Measurements from ENCODE around the gene TACC2. TPM values are rescaled to one million over a fixed set of nuclear protein-coding genes. Genes with fewer than 3 reads are reported as not detected.

The TACC2 gene
- total and polyA plus RNA-seq, 4 donors: 43.3 to 309 (median 127) TPM

GRCh38 chr10:122117475-122117874 lies 128.5 kb downstream of the TACC2 start:
- no peak overlapping the region for H3K4me3 ChIP-seq
- peaks cover 0 to 3% (median 0%) of the 10 kb centered on the region in 4 donors for H3K9me3 ChIP-seq (ENCODE audit: control insufficient read depth in 4 of 4, insufficient read depth in 3 of 4, low read length in 3 of 4)
- no peaks in the 10 kb centered on the region for H3K27me3 ChIP-seq (ENCODE audit: control insufficient read depth in 3 of 3, insufficient read depth in 3 of 3, low read length in 2 of 3)
- TF ChIP-seq, protein P1, sequence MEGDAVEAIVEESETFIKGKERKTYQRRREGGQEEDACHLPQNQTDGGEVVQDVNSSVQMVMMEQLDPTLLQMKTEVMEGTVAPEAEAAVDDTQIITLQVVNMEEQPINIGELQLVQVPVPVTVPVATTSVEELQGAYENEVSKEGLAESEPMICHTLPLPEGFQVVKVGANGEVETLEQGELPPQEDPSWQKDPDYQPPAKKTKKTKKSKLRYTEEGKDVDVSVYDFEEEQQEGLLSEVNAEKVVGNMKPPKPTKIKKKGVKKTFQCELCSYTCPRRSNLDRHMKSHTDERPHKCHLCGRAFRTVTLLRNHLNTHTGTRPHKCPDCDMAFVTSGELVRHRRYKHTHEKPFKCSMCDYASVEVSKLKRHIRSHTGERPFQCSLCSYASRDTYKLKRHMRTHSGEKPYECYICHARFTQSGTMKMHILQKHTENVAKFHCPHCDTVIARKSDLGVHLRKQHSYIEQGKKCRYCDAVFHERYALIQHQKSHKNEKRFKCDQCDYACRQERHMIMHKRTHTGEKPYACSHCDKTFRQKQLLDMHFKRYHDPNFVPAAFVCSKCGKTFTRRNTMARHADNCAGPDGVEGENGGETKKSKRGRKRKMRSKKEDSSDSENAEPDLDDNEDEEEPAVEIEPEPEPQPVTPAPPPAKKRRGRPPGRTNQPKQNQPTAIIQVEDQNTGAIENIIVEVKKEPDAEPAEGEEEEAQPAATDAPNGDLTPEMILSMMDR (IDR thresholded peaks at IDR 0.05; ENCODE audit: control extremely low read depth, extremely low read depth): no peak
- H3K9ac ChIP-seq (ENCODE audit: insufficient read depth in 1 of 2, low read length in 2 of 2): no peak overlapping the region
- ATAC-seq (ENCODE audit: insufficient read depth, low FRiP score) (no peak), DNase-seq (no peak)
- 86 to 87% methylated on average over 4 of the region's 4 CpGs for WGBS, 2 donors
- H3K4me1 ChIP-seq (ENCODE audit: control insufficient read depth in 5 of 5, insufficient read depth in 5 of 5, low read length in 5 of 5): peaks cover 0 to 13% (median under 1%) of the 10 kb centered on the region in 5 donors
- no peaks in the 10 kb centered on the region for H3K36me3 ChIP-seq (ENCODE audit: control insufficient read depth in 4 of 4, insufficient read depth in 4 of 4, low read length in 4 of 4)
- H3K27ac ChIP-seq (ENCODE audit: low read depth in 1 of 2, low read length in 1 of 2): peak overlapping the region; percentile 38 to 100

DNA sequence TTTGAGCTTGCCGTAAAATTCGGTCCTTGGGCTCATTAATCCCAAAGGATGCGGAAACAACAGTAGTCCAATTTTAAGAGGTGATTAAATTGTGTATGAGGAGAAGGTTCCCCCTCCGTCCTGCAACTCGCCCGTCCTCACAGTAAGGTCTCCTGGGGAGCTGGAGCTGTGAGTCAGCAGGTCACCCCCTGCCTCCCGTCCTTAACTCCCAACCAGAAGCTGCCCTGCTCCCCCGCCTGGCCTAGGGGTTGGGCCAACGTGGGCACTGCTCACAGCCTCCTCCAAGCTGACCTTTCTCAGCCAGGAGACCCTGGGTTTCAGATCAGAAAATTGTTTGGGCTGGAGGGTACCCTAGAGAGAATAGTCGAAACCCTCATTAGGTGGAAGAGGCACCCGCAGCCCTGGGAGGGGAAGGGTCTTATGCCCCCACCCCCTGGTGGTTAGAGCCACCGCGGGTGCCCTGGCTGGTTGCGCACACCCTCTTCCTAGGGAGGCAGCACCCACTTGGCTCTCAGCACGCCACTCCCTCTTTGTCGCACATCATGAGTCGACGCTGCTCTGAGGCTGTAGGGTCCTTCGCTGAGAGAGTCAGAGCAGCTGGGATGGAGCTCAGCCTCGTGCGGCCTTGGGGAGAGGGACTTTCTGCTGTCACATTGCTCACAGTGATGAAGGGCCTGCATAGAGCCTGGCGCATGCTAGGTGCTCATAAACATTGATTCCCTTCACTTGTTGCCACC lies 131.2 kb downstream of the TACC2 start:
- WGBS, 2 donors: 81 to 87% methylated on average over 22 of the region's 22 CpGs
- Histone ChIP-seq H3K27ac (ENCODE audit: low read depth in 1 of 2, low read length in 1 of 2) (peak overlapping the region; percentile 52 to 65), H3K27me3 (ENCODE audit: control insufficient read depth in 3 of 3, insufficient read depth in 3 of 3, low read length in 2 of 3) (no peaks in the 10 kb centered on the region), H3K4me1 (ENCODE audit: control insufficient read depth in 5 of 5, insufficient read depth in 5 of 5, low read length in 5 of 5) (peaks cover 0 to 13% (median 0%) of the 10 kb centered on the region in 5 donors), H3K9me3 (ENCODE audit: control insufficient read depth in 4 of 4, insufficient read depth in 3 of 4, low read length in 3 of 4) (no peaks in the 10 kb centered on the region), H3K4me3 (no peak overlapping the region), H3K36me3 (ENCODE audit: control insufficient read depth in 4 of 4, insufficient read depth in 4 of 4, low read length in 4 of 4) (no peaks in the 10 kb centered on the region), H3K9ac (ENCODE audit: insufficient read depth in 1 of 2, low read length in 2 of 2) (no peak overlapping the region)
- DNase-seq (no peak), ATAC-seq (ENCODE audit: insufficient read depth, low FRiP score) (no peak)
- TF ChIP-seq, protein P1 (IDR thresholded peaks at IDR 0.05; ENCODE audit: control extremely low read depth, extremely low read depth): no peak

DNA sequence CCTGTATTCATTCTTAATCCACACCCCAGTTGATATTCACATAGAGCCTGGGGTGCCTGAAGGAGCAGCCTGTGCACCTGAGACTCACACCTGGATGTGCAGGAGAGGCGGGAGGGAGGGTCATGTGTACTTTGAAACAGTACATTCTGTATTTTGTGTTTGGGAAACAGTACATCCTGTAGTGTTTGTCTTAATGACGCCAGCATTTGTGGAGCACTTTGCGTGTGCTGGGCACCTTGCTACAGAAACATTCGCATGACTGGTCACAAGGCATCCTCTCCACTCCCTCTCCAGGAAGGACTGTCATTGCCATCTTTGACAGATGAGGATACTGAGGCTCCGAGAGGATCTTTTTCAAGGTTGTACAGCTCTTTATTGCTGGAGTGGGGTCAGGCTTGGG lies 132.1 kb downstream of the TACC2 start:
- Histone ChIP-seq H3K36me3 (ENCODE audit: control insufficient read depth in 4 of 4, insufficient read depth in 4 of 4, low read length in 4 of 4) (no peaks in the 10 kb centered on the region), H3K9me3 (ENCODE audit: control insufficient read depth in 4 of 4, insufficient read depth in 3 of 4, low read length in 3 of 4) (no peaks in the 10 kb centered on the region), H3K4me3 (no peak overlapping the region), H3K27ac (ENCODE audit: low read depth in 1 of 2, low read length in 1 of 2) (peak overlapping the region; percentile 26 to 88), H3K27me3 (ENCODE audit: control insufficient read depth in 3 of 3, insufficient read depth in 3 of 3, low read length in 2 of 3) (no peaks in the 10 kb centered on the region), H3K4me1 (ENCODE audit: control insufficient read depth in 5 of 5, insufficient read depth in 5 of 5, low read length in 5 of 5) (peaks cover 0 to 7% (median 0%) of the 10 kb centered on the region in 5 donors), H3K9ac (ENCODE audit: insufficient read depth in 1 of 2, low read length in 2 of 2) (no peak overlapping the region)
- WGBS, 2 donors: 67 to 87% methylated on average over 5 of the region's 5 CpGs
- TF ChIP-seq, protein P1 (IDR thresholded peaks at IDR 0.05; ENCODE audit: control extremely low read depth, extremely low read depth): no peak
- DNase-seq: no peak
- ATAC-seq (ENCODE audit: insufficient read depth, low FRiP score): peak; percentile 82

All from lung (tissue), 12 donors.